COLO668 (cell line): ENCODE measurements around the gene NR5A1.

Source experiments
- DNase-seq: peaks from one replicate; lab custom pipeline; 2025; ENCODE audit not compliant: unreplicated experiment; lab: John Stamatoyannopoulos, UW

Gene NR5A1

GRCh38 chr9:124514874-124515273 is 7.7 kb upstream of the NR5A1 start:
- no peak for DNase-seq

- no peak for DNase-seq
Observed at GRCh38 chr9:124514125-124514524, 6.9 kb upstream of the NR5A1 start.

GRCh38 chr9:124513376-124513994 is 6.3 kb upstream of the NR5A1 start:
- no peak for DNase-seq

GRCh38 chr9:124512806-124513204 is 5.6 kb upstream of the NR5A1 start:
- no peak for DNase-seq

GRCh38 chr9:124511891-124512805 is 4.9 kb upstream of the NR5A1 start:
- no peak for DNase-seq

- no peak for DNase-seq
Observed at GRCh38 chr9:124511426-124511840, 4.2 kb upstream of the NR5A1 start.

GRCh38 chr9:124510650-124511425 is 3.6 kb upstream of the NR5A1 start:
- no peak for DNase-seq

- no peak for DNase-seq
Observed at GRCh38 chr9:124507880-124508423, 753 bp upstream of the NR5A1 start.

- no peak for DNase-seq
Observed at GRCh38 chr9:124506433-124506832, 766 bp downstream of the NR5A1 start.

- no peak for DNase-seq
Observed at GRCh38 chr9:124505901-124506346, 1.3 kb downstream of the NR5A1 start.

GRCh38 chr9:124505006-124505900 is 1.9 kb downstream of the NR5A1 start:
- DNase-seq, result no peak

- no peak for DNase-seq
Observed at GRCh38 chr9:124504530-124505005, 2.6 kb downstream of the NR5A1 start.

- DNase-seq, result no peak
Observed at GRCh38 chr9:124503713-124504529, 3.3 kb downstream of the NR5A1 start.

GRCh38 chr9:124502711-124503702 is 4.2 kb downstream of the NR5A1 start:
- no peak for DNase-seq

GRCh38 chr9:124501771-124502320 is 5.4 kb downstream of the NR5A1 start:
- DNase-seq, result no peak

GRCh38 chr9:124500796-124501611 is 6.2 kb downstream of the NR5A1 start:
- no peak for DNase-seq
